Coronary artery (tissue), 2 donors: Measurements from ENCODE around the gene NUDT3.
"Not testable (repeated sequence)": the region's sequence is repeated elsewhere in the genome, so short reads cannot be mapped to it uniquely, and the experiment has no call there.

ENCODE experiments used
- DNase-seq: peaks from one replicate; pipeline ENCODE4 v3.0.0-alpha.2; 2017; ENCODE audit warnings: low spot score
- H3K27ac ChIP-seq, 2 donors: fragments of 200-600 bp; sonication (generic); one replicate each; pipeline ENCODE4 v1.5.1; 2016 to 2019
- H3K4me3 ChIP-seq: fragments of 200-600 bp; sonication (generic); 2 replicates; pipeline ENCODE4 v1.5.1; 2016; ENCODE audit warnings: mild to moderate bottlenecking, moderate library complexity
- CTCF ChIP-seq: fragments of 200-600 bp; sonication (generic); IDR thresholded peaks from one replicate; pipeline ENCODE4 v1.5.1; 2019; ENCODE audit warnings: antibody characterized with exemption

The NUDT3 gene

GRCh38 chr6:34369385-34369784 is 23.1 kb downstream of the NUDT3 start:
- Histone ChIP-seq H3K4me3 (no peak overlapping the region), H3K27ac (no peak overlapping the region)
- DNase-seq: no peak
- TF ChIP-seq CTCF: no peak

GRCh38 chr6:34366639-34366921 is 25.9 kb downstream of the NUDT3 start:
- DNase-seq: no peak
- no peak for TF ChIP-seq CTCF
- H3K27ac ChIP-seq: no peak overlapping the region
- H3K4me3 ChIP-seq: no peak overlapping the region

GRCh38 chr6:34365781-34366638 is 26.5 kb downstream of the NUDT3 start:
- H3K27ac ChIP-seq, DNase-seq, H3K4me3 ChIP-seq: not testable (repeated sequence)

GRCh38 chr6:34363681-34364075 is 28.8 kb downstream of the NUDT3 start:
- H3K4me3 ChIP-seq, DNase-seq, H3K27ac ChIP-seq: not testable (repeated sequence)

- H3K27ac ChIP-seq: peak overlapping the region; percentile 30 to 39
- no peak overlapping the region for H3K4me3 ChIP-seq
- DNase-seq: no peak
- TF ChIP-seq CTCF: no peak
Observed at GRCh38 chr6:34362909-34363680, 29.4 kb downstream of the NUDT3 start.

GRCh38 chr6:34362176-34362575 is 30.3 kb downstream of the NUDT3 start:
- Histone ChIP-seq H3K4me3 (no peak overlapping the region), H3K27ac (no peak overlapping the region)
- no peak for TF ChIP-seq CTCF
- DNase-seq: no peak

GRCh38 chr6:34360556-34360955 is 31.9 kb downstream of the NUDT3 start:
- no peak overlapping the region for H3K4me3 ChIP-seq
- no peak for DNase-seq
- H3K27ac ChIP-seq: peak overlapping the region in 1 of 2 donors; percentile 66

More at GRCh38 chr6:34360556-34360955, 31.9 kb downstream of the NUDT3 start:
- no peak for TF ChIP-seq CTCF
